IMR-90 (cell line): ENCODE results near the gene SLC24A3. TPM values are rescaled to one million over a fixed set of nuclear protein-coding genes. Genes with fewer than 3 reads are reported as not detected.

Source experiments
- ATAC-seq: fragments of 200-7000 bp; cut with Tn5 transposase; 2 replicates; pipeline ENCODE4 v1.9.1; 2020; ENCODE audit warnings: low read depth, mild to moderate bottlenecking, moderate library complexity
- BruUV-seq: library from RNA; stranded (reverse); fragments of 400-500 nt; replicated peaks from 2 replicates; lab custom pipeline; 2021; lab: Mats Ljungman, UMichigan
- CTCF ChIA-PET: fragments of 300-600 bp; formaldehyde crosslinking; extraction: SDS; loops from one replicate; lab custom pipeline; 2021; ENCODE audit warnings: antibody characterized with exemption; lab: Yijun Ruan, JAX
- POLR2A ChIA-PET: fragments of 300-600 bp; sonication (Branson Sonifier 250); formaldehyde crosslinking; loops from one replicate; lab custom pipeline; 2022; ENCODE audit warnings: antibody characterized with exemption; ENCODE audit not compliant: unreplicated experiment; lab: Charles Lee
- DNase-seq: peaks from one replicate; pipeline ENCODE4 v3.0.0; 2013
- H2AFZ ChIP-seq: replicated peaks from 2 replicates; pipeline ENCODE3; 2013; ENCODE audit warnings: low read length, mild to moderate bottlenecking; ENCODE audit not compliant: poor library complexity
- H2AK5ac ChIP-seq: 2 replicates; pipeline ENCODE4 v1.6.1; 2013; ENCODE audit warnings: low read depth, low read length, inconsistent platforms
- H2AK9ac ChIP-seq: replicated peaks from 2 replicates; pipeline ENCODE3; 2013; ENCODE audit warnings: mild to moderate bottlenecking, low read depth, low read length, moderate library complexity; ENCODE audit not compliant: poor library complexity
- H2BK120ac ChIP-seq: 2 replicates; pipeline ENCODE4 v1.6.1; 2013; ENCODE audit warnings: low read depth, low read length, inconsistent platforms
- H2BK15ac ChIP-seq: 3 replicates; pipeline ENCODE4 v1.6.1; 2013; ENCODE audit warnings: low read depth, low read length, inconsistent platforms
- H2BK20ac ChIP-seq: 2 replicates; pipeline ENCODE4 v1.6.1; 2013; ENCODE audit warnings: low read depth, mild to moderate bottlenecking, inconsistent platforms, low read length, moderate library complexity
- H2BK5ac ChIP-seq: 2 replicates; pipeline ENCODE4 v1.6.1; 2013; ENCODE audit warnings: mild to moderate bottlenecking, low read depth, low read length, inconsistent platforms; ENCODE audit not compliant: poor library complexity, severe bottlenecking
- H3K14ac ChIP-seq: replicated peaks from 2 replicates; pipeline ENCODE4 v1.6.1; 2013; ENCODE audit warnings: low read depth, low read length, inconsistent platforms
- H3K18ac ChIP-seq: 2 replicates; pipeline ENCODE4 v1.6.1; 2013; ENCODE audit warnings: low read depth, low read length, control low read depth
- H3K23ac ChIP-seq: 2 replicates; pipeline ENCODE4 v1.6.1; 2013; ENCODE audit warnings: low read depth, low read length, inconsistent platforms
- H3K27ac ChIP-seq: 2 replicates; pipeline ENCODE4 v1.5.1; 2013; ENCODE audit warnings: mild to moderate bottlenecking, control low read depth, low read length; ENCODE audit not compliant: insufficient read depth
- H3K27me3 ChIP-seq: 2 replicates; pipeline ENCODE4 v1.6.1; 2013; ENCODE audit warnings: low read length; ENCODE audit not compliant: control insufficient read depth, insufficient read depth
- H3K36me3 ChIP-seq: 2 replicates; pipeline ENCODE4 v1.6.1; 2013; ENCODE audit warnings: low read length, mixed read lengths; ENCODE audit not compliant: control insufficient read depth, insufficient read depth
- H3K4ac ChIP-seq: 2 replicates; pipeline ENCODE4 v1.6.1; 2013; ENCODE audit warnings: low read depth, low read length, inconsistent platforms
- H3K4me1 ChIP-seq: 2 replicates; pipeline ENCODE4 v1.6.1; 2013; ENCODE audit warnings: low read length, mixed read lengths; ENCODE audit not compliant: control insufficient read depth, insufficient read depth
- H3K4me2 ChIP-seq: 2 replicates; pipeline ENCODE4 v1.6.1; 2013; ENCODE audit warnings: low read depth, mild to moderate bottlenecking, control low read depth, low read length, moderate library complexity
- H3K4me3 ChIP-seq: 2 replicates; pipeline ENCODE4 v1.5.1; 2013; ENCODE audit warnings: low read depth, mild to moderate bottlenecking, control low read depth, low read length, moderate library complexity; ENCODE audit not compliant: insufficient read depth
- H3K56ac ChIP-seq: 2 replicates; pipeline ENCODE4 v1.6.1; 2013; ENCODE audit warnings: low read length, inconsistent platforms; ENCODE audit not compliant: insufficient read depth; ENCODE audit errors: extremely low read depth
- H3K79me1 ChIP-seq, 2 experiments: 2 replicates each; pipeline ENCODE4 v1.6.1; 2013; ENCODE audit warnings: low read length in 2 of 2, inconsistent platforms in 1 of 2, low read depth in 1 of 2
- H3K9ac ChIP-seq: 2 replicates; pipeline ENCODE4 v1.6.1; 2013; ENCODE audit warnings: low read depth, low read length, control low read depth
- H3K9me1 ChIP-seq: 2 replicates; pipeline ENCODE4 v1.6.1; 2013; ENCODE audit warnings: low read length, inconsistent platforms; ENCODE audit not compliant: insufficient read depth
- H3K9me3 ChIP-seq: 2 replicates; pipeline ENCODE4 v1.6.1; 2013; ENCODE audit warnings: low read length; ENCODE audit not compliant: control insufficient read depth, insufficient read depth
- H4K20me1 ChIP-seq: 2 replicates; pipeline ENCODE4 v1.6.1; 2013; ENCODE audit warnings: low read length, inconsistent platforms; ENCODE audit not compliant: insufficient read depth
- H4K5ac ChIP-seq: 2 replicates; pipeline ENCODE4 v1.6.1; 2013; ENCODE audit warnings: mild to moderate bottlenecking, low read depth, low read length, control low read depth
- H4K8ac ChIP-seq, 2 experiments: 2 replicates each; pipeline ENCODE4 v1.6.1; 2013; ENCODE audit warnings: low read depth in 2 of 2, low read length in 2 of 2, control low read depth in 1 of 2, inconsistent platforms in 1 of 2
- H4K91ac ChIP-seq: 2 replicates; pipeline ENCODE4 v1.6.1; 2013; ENCODE audit warnings: low read depth, low read length, inconsistent platforms; ENCODE audit not compliant: insufficient read depth
- BHLHE40 ChIP-seq: fragments of 150-350 bp; IDR thresholded peaks from 2 replicates; pipeline ENCODE4 v1.6.1; 2016; ENCODE audit warnings: mild to moderate bottlenecking, low read depth, low read length
- CEBPB ChIP-seq: IDR thresholded peaks from 2 replicates; pipeline ENCODE4 v1.6.1; 2012; ENCODE audit warnings: low read depth, low read length, improper control_type of control experiment
- CHD1 ChIP-seq: IDR thresholded peaks from 2 replicates; pipeline ENCODE4 v1.6.1; 2012; ENCODE audit warnings: low read depth, low read length, improper control_type of control experiment
- FOS ChIP-seq: fragments of 150-350 bp; IDR thresholded peaks from 2 replicates; pipeline ENCODE4 v1.6.1; 2016; ENCODE audit warnings: low read depth, low read length
- MAFK ChIP-seq: IDR thresholded peaks from 2 replicates; pipeline ENCODE4 v1.6.1; 2012; ENCODE audit warnings: low read depth, low read length, improper control_type of control experiment
- MAZ ChIP-seq: IDR thresholded peaks from 2 replicates; pipeline ENCODE4 v1.6.1; 2012; ENCODE audit warnings: low read depth, mild to moderate bottlenecking, low read length, improper control_type of control experiment, moderate library complexity, borderline replicate concordance
- NFE2L2 ChIP-seq: fragments of 150-350 bp; IDR thresholded peaks from 2 replicates; pipeline ENCODE4 v1.6.1; 2016; ENCODE audit warnings: low read depth, mild to moderate bottlenecking, low read length
- RAD21 ChIP-seq: IDR thresholded peaks from 2 replicates; pipeline ENCODE4 v1.6.1; 2012; ENCODE audit warnings: low read length, improper control_type of control experiment
- RCOR1 ChIP-seq: IDR thresholded peaks from 2 replicates; pipeline ENCODE4 v1.6.1; 2012; ENCODE audit warnings: mild to moderate bottlenecking, low read length, improper control_type of control experiment; ENCODE audit not compliant: insufficient replicate concordance
- RFX5 ChIP-seq: IDR thresholded peaks from 2 replicates; pipeline ENCODE4 v1.8.0; 2012; ENCODE audit warnings: low read depth, mild to moderate bottlenecking, low read length, moderate library complexity
- USF2 ChIP-seq: fragments of 150-350 bp; IDR thresholded peaks from 2 replicates; pipeline ENCODE4 v1.6.1; 2017; ENCODE audit warnings: mild to moderate bottlenecking, antibody characterized with exemption, low read length, low read depth
- WGBS, 2 experiments: methylation state at CpG; one replicate each; pipeline versions ENCODE4 v1.1.5 to v1.1.7; 2013; ENCODE audit warnings: missing lambda C conversion rate in 2 of 2; ENCODE audit not compliant: insufficient read length in 1 of 2; ENCODE audit errors: extremely low coverage in 2 of 2; 5-methylcytosine and 5-hydroxymethylcytosine counted together
- dilution Hi-C: fragments of 300-500 bp; cut with HindIII; formaldehyde crosslinking; loops from one replicate; pipeline ENCODE4 v1.14.3; 2018; ENCODE audit warnings: low sequenced_read_pairs; ENCODE audit not compliant: unreplicated experiment
- in situ Hi-C: fragments of 300-500 bp; cut with MboI; formaldehyde crosslinking; loops from 3 replicates; pipeline ENCODE4 v1.14.3; 2019; ENCODE audit warnings: low sequenced_read_pairs, inconsistent platforms, mixed read lengths
- intact Hi-C: fragments of 100-400 bp; cut with micrococcal nuclease; formaldehyde crosslinking; loops from 2 replicates; pipeline ENCODE4 v1.10.0; 2022
- polyA plus RNA-seq, 3 experiments: library from polyadenylated mRNA; depleted of rRNA; stranded (reverse); fragments of >200 nt; gene quantifications; 2 replicates each; pipeline ENCODE4 v1.2.3, GENCODE V29; 2012; ENCODE audit warnings: low replicate concordance in 1 of 3
- total RNA-seq: library from RNA; depleted of rRNA; stranded (reverse); fragments of >200 nt; gene quantifications from 2 replicates; pipeline ENCODE4 v1.2.3, GENCODE V29; 2012
- TF ChIP-seq, protein P1 (sequence below): conservative IDR thresholded peaks from 2 replicates; pipeline ENCODE4 v1.5.1; 2012; ENCODE audit warnings: mild to moderate bottlenecking, low read depth, low read length, improper control_type of control experiment

SLC24A3 gene
- total and polyA plus RNA-seq, 2 of the 4 experiments (the other 2 are of a cell fraction), result not detected

- Histone ChIP-seq H3K4me3 (no peak overlapping the region), H3K27ac (no peak overlapping the region), H2BK20ac (no peak overlapping the region), H4K8ac (no peak overlapping the region), H2AK9ac (no peak overlapping the region), H3K9me1 (no peaks in the 10 kb centered on the region), H2BK15ac (no peak overlapping the region), H2AFZ (no peak overlapping the region), H3K36me3 (no peaks in the 10 kb centered on the region), H3K27me3 (no peaks in the 10 kb centered on the region), H3K9ac (no peak overlapping the region), H3K4ac (no peak overlapping the region), H2AK5ac (no peak overlapping the region), H3K4me1 (no peaks in the 10 kb centered on the region), H3K79me1 (no peaks in the 10 kb centered on the region), H3K14ac (no peak overlapping the region), H4K91ac (no peak overlapping the region), H4K20me1 (no peaks in the 10 kb centered on the region), H2BK120ac (no peak overlapping the region), H3K18ac (no peak overlapping the region), H3K56ac (no peak overlapping the region), H4K5ac (no peak overlapping the region), H3K4me2 (no peak overlapping the region), H3K9me3 (no peaks in the 10 kb centered on the region), H2BK5ac (no peak overlapping the region), H3K23ac (no peak overlapping the region)
- CTCF ChIA-PET, result no interaction called here
- WGBS, 2 experiments, result no CpG with 5 or more reads among the region's 2 CpGs
- no TSS peak for BruUV-seq
- intact Hi-C loops, result no loop called here
- ATAC-seq (no peak), DNase-seq (no peak)
- in situ Hi-C loops, result no loop called here
- POLR2A ChIA-PET, result no interaction called here
- TF ChIP-seq RFX5 (no peak), FOS (no peak), MAZ (no peak), BHLHE40 (no peak), CEBPB (no peak), RCOR1 (no peak), MAFK (no peak), RAD21 (no peak), USF2 (no peak), NFE2L2 (no peak), CHD1 (no peak)
- TF ChIP-seq, protein P1, sequence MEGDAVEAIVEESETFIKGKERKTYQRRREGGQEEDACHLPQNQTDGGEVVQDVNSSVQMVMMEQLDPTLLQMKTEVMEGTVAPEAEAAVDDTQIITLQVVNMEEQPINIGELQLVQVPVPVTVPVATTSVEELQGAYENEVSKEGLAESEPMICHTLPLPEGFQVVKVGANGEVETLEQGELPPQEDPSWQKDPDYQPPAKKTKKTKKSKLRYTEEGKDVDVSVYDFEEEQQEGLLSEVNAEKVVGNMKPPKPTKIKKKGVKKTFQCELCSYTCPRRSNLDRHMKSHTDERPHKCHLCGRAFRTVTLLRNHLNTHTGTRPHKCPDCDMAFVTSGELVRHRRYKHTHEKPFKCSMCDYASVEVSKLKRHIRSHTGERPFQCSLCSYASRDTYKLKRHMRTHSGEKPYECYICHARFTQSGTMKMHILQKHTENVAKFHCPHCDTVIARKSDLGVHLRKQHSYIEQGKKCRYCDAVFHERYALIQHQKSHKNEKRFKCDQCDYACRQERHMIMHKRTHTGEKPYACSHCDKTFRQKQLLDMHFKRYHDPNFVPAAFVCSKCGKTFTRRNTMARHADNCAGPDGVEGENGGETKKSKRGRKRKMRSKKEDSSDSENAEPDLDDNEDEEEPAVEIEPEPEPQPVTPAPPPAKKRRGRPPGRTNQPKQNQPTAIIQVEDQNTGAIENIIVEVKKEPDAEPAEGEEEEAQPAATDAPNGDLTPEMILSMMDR, result no peak
- dilution Hi-C loops, result no loop called here
Measured at GRCh38 chr20:19510611-19511010, 298.2 kb downstream of the SLC24A3 start.
